NCI-H2196 treated with DMSO at 0.1 percent for 48 hours (cell line): Measurements from ENCODE around the gene THSD8.
"Not testable (repeated sequence)": the region's sequence is repeated elsewhere in the genome, so short reads cannot be mapped to it uniquely, and the experiment has no call there.

Experiments used
- DNase-seq: peaks from one replicate; lab custom pipeline; 2025; ENCODE audit not compliant: unreplicated experiment; lab: John Stamatoyannopoulos, UW

The THSD8 gene

GRCh38 chr19:12821761-12822160 is 19.9 kb downstream of the THSD8 start:
- DNase-seq = no peak

DNA sequence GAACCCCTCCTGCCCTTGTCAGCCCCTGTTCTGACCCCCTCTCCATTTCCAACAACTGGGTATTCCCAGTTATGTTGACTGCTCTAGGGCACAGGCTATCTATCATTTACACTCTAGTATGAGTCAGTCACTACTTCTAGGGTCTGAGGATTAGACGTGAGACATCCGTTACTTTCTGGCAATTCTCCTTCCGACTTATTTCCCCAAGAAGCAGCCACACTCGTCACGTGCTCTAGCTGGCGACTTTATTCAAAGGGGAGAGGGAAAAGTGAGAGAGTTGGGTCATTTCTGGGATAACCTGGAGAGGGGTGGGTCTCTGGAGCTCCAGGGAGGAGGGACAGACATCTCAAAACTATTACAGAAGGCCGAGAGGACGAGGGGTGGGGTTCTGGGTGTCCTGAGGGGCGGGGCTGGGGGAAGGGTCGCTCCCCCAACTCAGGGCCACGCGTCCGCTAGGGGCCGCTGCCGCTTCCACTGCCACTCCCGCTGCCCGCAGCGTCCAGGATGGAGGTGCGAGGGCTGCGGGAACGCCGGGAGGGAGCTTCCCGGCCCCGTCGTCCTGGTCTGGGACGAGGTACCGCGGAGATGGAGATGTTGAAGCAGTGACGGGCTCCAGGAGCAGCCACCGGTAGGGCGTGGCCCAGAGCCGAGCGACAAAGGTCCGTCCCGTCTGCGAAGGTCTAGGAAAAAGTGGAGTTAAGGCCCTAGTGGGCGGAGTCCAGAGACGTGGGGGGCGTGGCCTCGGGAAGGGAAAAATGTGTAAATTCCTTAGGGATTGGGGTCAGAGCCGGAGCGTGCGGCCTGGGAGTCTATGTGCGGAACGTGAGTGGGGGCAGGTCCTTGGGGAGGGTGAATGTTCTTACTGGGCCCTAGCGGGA is 23.6 kb downstream of the THSD8 start:
- no peak for DNase-seq

- peak; percentile 73 for DNase-seq
Measured at GRCh38 chr19:12828494-12828893, 26.6 kb downstream of the THSD8 start.

GRCh38 chr19:12833418-12833737 is 31.5 kb downstream of the THSD8 start:
- no peak for DNase-seq

DNA sequence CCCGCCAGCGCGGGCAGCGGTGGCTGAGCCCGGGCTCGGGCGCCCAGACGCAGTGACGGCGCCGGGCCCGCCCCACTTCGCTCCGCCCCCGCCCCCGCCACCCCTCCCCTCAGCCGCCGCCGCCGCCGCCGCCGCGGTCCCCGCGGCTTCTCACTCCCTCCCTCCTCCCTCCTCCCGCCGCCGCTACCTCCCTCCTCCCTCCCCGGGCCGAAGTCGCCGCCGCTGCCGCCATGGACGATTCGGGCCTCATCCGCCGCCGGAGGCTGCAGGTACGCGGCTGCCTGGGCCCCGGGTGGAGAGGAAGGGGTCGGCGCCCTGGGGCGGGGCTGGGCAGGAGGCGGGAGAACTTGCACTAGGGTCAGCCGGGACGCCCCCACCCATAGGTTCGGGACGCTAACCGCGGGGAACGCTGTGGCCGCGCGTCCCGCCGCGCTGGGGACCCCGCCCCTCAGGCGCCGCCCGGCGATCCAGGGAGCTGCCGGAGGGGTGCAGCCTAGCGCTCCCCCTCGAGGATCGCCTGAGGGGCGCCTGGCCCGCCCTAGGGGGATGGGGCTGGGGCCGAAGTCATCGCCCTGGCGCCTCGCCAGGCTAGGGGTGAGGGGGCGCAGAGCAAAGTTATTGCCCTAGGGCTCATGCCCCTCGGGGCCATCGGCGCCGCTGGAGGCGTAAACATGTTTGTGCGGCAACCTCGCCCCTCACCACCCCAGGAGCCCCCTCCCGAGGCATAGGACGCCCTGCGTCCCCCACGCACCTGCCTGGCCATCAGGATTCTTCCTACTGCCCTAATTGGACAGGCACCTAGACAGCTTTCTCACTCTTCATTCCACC is 32.1 kb downstream of the THSD8 start:
- DNase-seq = peak; percentile 36

- peak; percentile 42 for DNase-seq
Measured at GRCh38 chr19:12834566-12834943, 32.7 kb downstream of the THSD8 start, which contains the start of gene RTBDN. RTBDN (minus strand) TSS chr19:12834579; CDS start chr19:12829979, 4,600 bp downstream.

- peak; percentile 71 for DNase-seq
Measured at GRCh38 chr19:12834976-12835757, 33.3 kb downstream of the THSD8 start.

DNA sequence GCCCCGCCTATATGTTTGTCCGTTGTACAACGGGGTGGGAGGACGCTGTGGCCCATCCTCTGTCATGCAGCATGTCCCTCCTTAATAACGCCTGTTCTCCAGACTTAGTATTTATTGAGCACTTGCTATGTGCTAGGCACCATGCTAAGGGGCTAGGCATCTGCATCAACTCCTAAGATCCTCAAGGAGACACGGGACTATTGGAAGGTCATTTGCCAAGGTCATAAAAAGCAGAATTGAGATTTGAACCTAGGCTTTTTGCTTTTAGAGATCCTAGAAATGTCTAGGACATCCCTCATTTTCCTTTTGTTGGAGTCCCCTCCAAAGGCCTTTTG is 34.6 kb downstream of the THSD8 start:
- no peak for DNase-seq

- DNase-seq = no peak
Measured at GRCh38 chr19:12837225-12837624, 35.4 kb downstream of the THSD8 start.

DNA sequence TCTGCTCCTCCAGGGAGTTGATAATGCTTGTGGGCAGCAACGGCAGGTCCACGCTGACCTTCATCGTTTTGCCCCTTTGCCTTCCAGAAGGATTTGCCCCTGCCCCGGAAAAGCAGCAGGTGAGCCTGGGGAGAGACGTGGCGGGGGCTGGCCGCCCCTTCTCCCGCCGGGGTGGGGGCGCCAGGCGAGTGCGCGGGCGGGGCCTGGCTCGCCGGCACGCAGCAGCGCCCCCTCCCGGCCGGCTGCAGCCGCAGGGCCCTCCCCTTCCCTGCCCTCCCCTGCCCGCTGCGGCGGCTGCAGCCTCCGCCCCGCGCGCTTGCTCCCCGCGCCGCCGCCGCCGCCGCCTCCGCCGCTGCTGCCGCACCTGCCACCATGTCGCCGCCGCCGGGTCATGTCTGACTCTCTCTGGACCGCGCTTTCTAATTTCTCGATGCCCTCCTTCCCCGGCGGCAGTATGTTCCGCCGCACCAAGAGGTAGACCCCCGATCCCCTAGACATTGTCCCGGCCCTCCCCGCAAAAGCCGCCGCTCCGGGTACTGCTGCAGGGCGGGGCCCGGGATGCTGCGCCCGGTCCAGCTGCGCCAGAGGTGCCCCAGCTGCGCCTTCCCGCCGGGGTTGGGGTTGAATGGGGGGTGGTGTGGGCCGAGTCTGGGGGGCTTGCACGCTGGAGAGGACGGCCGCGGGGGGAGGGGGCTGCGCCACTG is 36.5 kb downstream of the THSD8 start, which contains the start of gene MAST1:
TSS of gene MAST1 (plus strand) at position 334 of the 704 bp plus-strand sequence. CDS start at position 392, 58 bp downstream.
- DNase-seq = peak; percentile 57

- DNase-seq = no peak
Measured at GRCh38 chr19:12838886-12839756, 37.3 kb downstream of the THSD8 start.

- DNase-seq = peak; percentile 48
Measured at GRCh38 chr19:12840091-12841079, 38.5 kb downstream of the THSD8 start.

DNA sequence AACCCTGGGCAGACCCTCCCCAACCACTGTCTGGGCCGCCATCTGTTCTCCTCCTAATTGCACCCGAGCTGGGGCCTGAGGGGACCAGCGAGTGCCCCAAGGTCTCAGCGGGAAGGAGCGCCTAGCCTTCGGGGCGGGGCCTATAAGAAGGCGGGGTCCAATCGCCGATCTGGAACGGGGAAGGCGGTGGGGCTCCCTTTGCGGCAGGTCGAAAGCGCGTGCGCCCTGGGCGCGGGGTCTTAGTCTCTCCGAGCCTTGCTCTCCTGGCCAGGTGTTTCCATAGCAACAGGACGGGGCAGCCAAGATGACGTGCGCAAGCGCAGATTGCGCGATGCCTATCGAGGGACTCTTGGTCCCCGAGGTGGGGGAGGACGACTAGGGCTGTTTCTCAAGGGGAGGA is 39.2 kb downstream of the THSD8 start:
- DNase-seq = no peak

DNA sequence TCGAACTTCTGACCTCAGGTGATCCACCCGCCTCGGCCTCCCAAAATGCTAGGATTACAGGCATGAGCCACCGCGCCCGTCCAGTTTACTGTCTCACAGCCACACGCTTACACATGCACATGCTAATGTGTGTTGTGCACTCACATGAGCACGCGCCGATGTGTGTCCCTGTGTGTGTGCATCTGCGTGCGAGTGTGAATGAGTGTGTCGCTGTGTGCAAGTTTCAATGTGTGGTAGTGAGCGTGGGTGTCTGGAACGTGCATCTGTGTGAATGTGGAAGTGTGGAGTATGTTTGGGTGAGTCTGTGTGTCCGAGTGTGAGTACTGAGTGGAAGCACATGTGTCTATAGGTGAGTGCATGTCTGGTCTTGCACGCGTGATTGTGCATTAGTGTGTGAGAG is 40.6 kb downstream of the THSD8 start:
- no peak for DNase-seq

GRCh38 chr19:12843328-12843727 is 41.5 kb downstream of the THSD8 start:
- no peak for DNase-seq

GRCh38 chr19:12843999-12844732 is 42.3 kb downstream of the THSD8 start:
- no peak for DNase-seq

GRCh38 chr19:12846613-12847012 is 44.7 kb downstream of the THSD8 start:
- not testable (repeated sequence) for DNase-seq
